HG02943 (cell line): ENCODE results near the gene CARM1.
A peak's percentile ranks its signal among the peaks of the same experiment; 100 is the strongest.
"Not testable (repeated sequence)": the region's sequence is repeated elsewhere in the genome, so short reads cannot be mapped to it uniquely, and the experiment has no call there.

Source experiments
- ATAC-seq: cut with Tn5 transposase; IDR thresholded peaks from one replicate; pipeline ENCODE4 v1.9.1; 2021; ENCODE audit warnings: mild to moderate bottlenecking, low read depth, moderate library complexity; ENCODE audit not compliant: unreplicated experiment

The CARM1 gene

DNA sequence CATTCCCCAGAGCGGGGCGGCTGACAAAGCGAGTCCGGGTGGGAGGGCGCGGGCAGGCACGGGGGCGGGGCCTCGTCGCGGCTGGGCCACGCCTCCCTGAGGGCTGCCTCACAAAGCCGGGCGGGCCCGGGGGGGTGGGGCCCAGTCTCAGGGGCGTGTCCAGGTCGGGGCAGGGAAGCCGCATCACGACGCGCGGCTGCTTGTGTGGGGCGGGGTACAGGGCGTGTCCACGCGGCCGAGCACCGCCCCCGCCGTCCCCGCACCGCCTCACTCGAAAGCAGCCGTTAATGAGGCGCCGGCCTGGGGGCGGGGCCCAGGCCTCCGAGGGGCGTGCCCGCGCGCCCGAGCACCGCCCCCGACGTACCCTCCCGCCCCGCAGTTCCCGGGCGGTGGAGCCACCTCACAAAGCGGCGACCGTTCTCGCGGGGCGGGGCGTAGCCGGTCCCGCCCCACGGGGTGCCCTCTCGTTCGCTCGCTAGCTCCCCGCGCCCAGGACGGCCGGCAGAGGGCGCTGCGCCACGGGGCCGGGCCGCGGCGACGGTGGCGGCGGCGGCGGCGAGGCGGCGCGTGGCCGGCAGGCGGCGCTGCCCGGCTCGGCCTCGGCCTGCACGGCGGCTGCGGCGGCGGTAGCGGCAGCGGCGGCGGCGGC is at the start of gene CARM1:
Gene CARM1 (plus strand): TSS at position 599 of the 649 bp plus-strand sequence. CDS start 150 bp downstream, outside the sequence.
- peak; percentile 57 for ATAC-seq

DNA sequence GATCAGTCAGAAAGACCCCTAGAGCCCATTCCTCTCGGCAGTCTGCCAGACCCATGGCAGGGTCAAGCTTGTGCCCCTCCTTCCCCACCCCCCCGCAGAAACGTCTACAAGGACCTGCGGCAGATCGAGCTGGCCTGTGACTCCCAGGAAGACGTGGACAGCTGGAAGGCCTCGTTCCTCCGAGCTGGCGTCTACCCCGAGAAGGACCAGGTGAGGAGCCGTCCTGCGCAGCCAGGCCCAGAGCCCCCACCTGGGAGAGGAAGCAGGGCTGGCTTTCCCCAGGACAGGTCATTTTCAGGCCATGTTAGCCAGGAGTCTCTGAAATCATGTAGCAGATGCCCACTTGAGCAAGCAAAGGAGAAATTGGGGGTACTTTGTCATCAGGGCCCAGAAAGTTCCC is 47.7 kb upstream of the CARM1 start:
- no peak for ATAC-seq

- ATAC-seq = no peak
These were observed 45.1 kb upstream of the CARM1 start for GRCh38 chr19:10826231-10826630.

DNA sequence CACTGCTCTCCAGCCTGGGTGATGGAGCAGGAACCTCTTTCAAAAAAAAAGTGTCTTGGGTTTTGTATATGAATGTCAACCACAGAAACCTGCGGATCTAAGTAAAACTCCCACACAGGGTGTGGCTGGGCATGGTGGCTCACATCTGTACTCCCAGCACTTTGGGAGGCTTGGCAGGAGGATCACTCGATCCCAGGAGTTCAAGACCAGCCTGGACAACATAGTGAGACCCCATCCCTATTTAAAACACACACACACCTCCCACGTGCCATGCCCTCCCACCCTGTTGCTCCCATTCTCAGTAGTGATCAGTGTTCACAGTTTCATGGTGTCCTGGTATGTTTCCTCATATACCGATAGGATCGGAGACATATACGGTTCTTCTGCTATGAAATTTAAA is 44.5 kb upstream of the CARM1 start:
- ATAC-seq = no peak

GRCh38 chr19:10828981-10829821 is 42.2 kb upstream of the CARM1 start:
- no peak for ATAC-seq

- ATAC-seq = no peak
These were observed 41.4 kb upstream of the CARM1 start for GRCh38 chr19:10829967-10830366.

DNA sequence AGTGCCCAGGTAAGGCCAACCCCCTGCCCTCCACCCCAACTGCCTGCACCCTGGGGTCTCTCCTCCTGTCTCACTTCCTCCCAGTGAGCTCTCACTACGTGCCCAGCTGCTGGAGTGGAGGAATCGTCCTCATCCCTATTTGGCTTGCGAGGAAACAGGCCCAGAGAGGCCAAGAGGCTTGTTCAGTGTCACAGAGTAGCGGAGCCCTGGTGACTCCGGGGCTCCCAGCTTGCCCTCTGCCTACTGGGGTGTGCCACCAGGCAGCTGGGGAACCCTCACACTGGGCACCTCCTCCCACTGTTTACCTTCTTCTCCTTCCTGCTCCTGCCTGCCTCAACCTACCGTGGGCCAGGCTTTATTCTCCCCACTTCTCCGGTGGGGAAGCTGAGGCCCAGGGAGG is 41.0 kb upstream of the CARM1 start:
- no peak for ATAC-seq

GRCh38 chr19:10830931-10831779 is 40.2 kb upstream of the CARM1 start:
- no peak for ATAC-seq

DNA sequence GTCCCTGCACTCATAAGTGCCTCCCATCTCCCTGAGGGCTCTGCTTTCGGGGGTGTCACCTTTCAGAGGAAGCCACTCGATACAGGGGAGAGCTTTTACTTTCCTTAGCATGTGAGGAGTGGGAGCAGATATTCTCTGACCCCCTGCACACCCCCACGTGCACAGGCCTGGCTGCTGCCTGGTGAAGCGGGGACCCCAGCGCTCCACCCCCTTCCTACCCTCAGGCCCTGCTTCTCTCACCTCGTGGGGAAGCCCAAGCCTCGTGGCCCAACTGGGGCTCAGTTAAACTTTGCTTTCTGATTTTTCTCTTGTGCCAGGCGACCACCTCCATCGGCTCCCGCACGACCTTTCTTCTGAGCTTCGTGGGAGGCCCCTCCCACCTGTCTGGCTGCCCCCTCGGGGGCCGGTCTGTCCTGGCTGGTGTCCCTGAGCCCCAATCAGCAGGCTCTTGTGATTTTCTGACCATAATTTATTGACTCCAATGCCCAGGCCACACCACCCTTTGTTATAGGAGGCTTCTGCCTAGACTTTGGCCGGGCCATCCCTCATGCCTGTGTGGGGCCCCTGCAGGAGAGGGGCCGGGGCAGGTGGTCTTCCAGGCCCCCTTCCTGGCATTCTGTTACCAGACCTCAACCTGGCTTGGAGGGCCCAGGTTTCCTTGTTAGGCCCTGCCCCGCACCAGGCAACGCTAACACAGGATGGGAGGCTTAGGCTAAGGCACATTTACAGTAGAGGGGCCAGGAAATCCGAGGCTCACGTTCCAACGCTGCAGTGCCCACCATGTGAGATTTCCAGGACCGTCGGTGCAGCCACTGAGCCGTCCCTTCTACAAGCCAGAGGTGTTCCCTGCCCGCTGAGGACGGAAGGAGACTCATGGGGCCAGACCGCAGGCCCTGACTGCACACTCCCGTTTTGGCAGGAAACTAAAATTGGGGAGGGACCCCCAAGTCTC is 39.1 kb upstream of the CARM1 start:
- no peak for ATAC-seq

DNA sequence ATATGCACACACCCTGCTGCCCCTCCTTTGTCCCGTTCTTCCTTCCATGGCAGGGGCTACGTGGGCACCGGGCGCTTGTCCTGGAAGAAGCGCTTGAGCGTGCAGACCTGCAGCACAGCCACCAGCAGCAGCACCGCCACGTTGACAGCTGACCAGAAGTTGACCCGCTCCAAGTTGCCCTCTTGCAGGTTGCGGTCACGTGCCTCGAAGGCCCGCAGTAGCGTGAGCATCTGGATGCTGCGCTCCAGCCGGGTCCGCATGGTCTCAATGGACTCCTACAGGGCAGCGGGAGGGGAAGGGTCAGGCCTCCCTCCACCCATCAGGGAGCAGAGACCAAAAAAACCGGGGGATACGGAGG is 38.4 kb upstream of the CARM1 start:
- ATAC-seq = no peak

- no peak for ATAC-seq
These were observed 36.1 kb upstream of the CARM1 start for GRCh38 chr19:10835089-10835753.

GRCh38 chr19:10835754-10836478 is 35.4 kb upstream of the CARM1 start, which contains the start of gene TMED1:
TMED1 (minus strand) TSS chr19:10836212; CDS start chr19:10836191, 21 bp downstream.
- ATAC-seq = peak; percentile 64

GRCh38 chr19:10836479-10837330 is 34.6 kb upstream of the CARM1 start:
- peak; percentile 9 for ATAC-seq

DNA sequence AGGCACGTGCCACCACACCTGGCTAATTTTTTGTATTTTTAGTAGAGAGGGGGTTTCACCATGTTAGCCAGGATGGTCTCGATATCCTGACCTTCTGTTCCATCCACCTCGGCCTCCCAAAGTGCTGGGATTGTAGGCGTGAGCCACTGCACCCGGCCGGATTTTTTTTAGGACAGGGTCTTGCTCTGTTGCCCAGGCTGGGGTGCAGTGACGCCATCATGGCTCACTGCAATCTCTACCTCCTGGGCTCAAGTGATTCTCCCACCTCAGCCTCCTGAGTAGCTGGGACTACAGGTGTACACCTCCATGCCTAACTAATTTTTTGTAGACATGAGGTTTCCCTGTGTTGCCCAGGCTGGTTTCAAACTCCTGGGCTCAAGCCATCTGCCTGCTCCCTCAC is 33.7 kb upstream of the CARM1 start:
- ATAC-seq = not testable (repeated sequence)

- ATAC-seq = no peak
These were observed 33.0 kb upstream of the CARM1 start for GRCh38 chr19:10838377-10838776.

- no peak for ATAC-seq
These were observed 32.0 kb upstream of the CARM1 start for GRCh38 chr19:10839114-10840050.

- ATAC-seq = no peak
These were observed 28.6 kb upstream of the CARM1 start for GRCh38 chr19:10842788-10843187.
